Measurements from ENCODE around the gene ADAMTS4. TPM values are rescaled to one million over a fixed set of nuclear protein-coding genes. Genes with fewer than 3 reads are reported as not detected.

ADAMTS4 gene
- polyA plus RNA-seq, 3 donors from 2014 or later = 0.10 to 0.29 TPM; not detected in 1

GRCh38 chr1:161196521-161197451 lies 2.1 kb downstream of the ADAMTS4 start:
- Mint-ChIP-seq H3K9me3 (no peaks in the 10 kb centered on the region), H3K4me3 (no peak overlapping the region), H3K27me3 (ENCODE audit: low read depth in 3 of 3) (peaks cover 0 to 7% (median 4%) of the 10 kb centered on the region in 3 donors), H3K36me3 (peaks cover 0 to 3% (median 0%) of the 10 kb centered on the region in 3 donors), H3K4me1 (peaks cover 63 to 75% of the 10 kb centered on the region in 2 donors), H3K27ac (peak overlapping the region in 3 of 6 donors; percentile 16 to 87 (median 31))
- DNase-seq = no peak

DNA sequence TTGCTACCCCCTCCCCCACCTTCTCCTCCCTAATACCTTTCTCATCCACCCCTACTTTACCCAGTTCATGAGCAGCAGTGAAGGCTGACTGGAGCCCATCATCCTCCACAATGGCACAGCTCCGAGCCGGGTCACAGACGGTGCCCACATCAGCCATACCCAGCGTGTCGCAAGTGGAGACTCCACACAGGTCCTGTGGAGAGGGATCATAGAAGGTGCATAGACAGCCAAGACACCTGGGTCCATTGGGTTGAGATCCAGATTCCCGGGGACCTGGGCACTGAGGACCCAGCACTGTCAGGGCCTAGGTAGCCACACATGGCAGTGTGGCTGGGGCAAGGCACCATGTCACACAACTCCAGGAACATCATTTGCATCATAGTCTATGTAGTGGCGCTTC lies 2.7 kb downstream of the ADAMTS4 start:
- Mint-ChIP-seq H3K4me1 (peaks cover 57 to 71% of the 10 kb centered on the region in 2 donors), H3K9me3 (no peaks in the 10 kb centered on the region), H3K36me3 (peaks cover 0 to 3% (median 0%) of the 10 kb centered on the region in 3 donors), H3K27ac (peak overlapping the region; percentile 12 to 97 (median 79)), H3K4me3 (peak overlapping the region in 1 of 5 donors; percentile 51), H3K27me3 (ENCODE audit: low read depth in 3 of 3) (peaks cover 0 to 6% (median 4%) of the 10 kb centered on the region in 3 donors)
- no peak for DNase-seq

DNA sequence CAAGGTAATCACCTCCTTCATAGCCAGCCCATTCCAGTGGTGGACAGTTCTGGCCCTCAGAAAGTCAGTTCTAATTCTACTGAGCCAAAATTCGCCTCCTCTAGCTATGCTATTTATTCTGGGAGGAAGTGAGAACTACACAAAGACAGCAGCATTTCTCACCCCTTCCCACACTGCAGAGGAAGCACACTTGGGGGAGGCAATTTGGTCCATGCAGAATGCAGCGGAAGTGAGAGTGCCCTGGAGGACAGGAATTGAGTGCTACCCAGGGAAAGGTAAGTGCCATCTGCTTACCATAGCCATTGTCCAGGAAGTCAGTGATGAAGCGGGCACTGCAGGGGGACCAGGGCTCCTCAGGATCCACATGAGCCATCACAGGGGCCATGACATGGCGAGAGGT lies 3.7 kb downstream of the ADAMTS4 start:
- Mint-ChIP-seq H3K36me3 (peaks cover 0 to 3% (median 0%) of the 10 kb centered on the region in 3 donors), H3K27me3 (ENCODE audit: low read depth in 3 of 3) (peaks cover 0 to 6% (median 2%) of the 10 kb centered on the region in 3 donors), H3K9me3 (no peaks in the 10 kb centered on the region), H3K4me1 (peaks cover 47 to 64% of the 10 kb centered on the region in 2 donors), H3K27ac (peak overlapping the region; percentile 87 to 97 (median 94)), H3K4me3 (peak overlapping the region; percentile 53 to 87 (median 84))
- DNase-seq = peak; percentile 32 to 39 (median 33)

- Mint-ChIP-seq H3K4me1 (peaks cover 55 to 60% of the 10 kb centered on the region in 2 donors), H3K27me3 (ENCODE audit: low read depth in 3 of 3) (peaks cover 0 to 2% (median 0%) of the 10 kb centered on the region in 3 donors), H3K4me3 (peak overlapping the region in 1 of 5 donors; percentile 40), H3K27ac (peak overlapping the region in 5 of 6 donors; percentile 83 to 94 (median 93)), H3K36me3 (peaks cover 0 to under 1% (median 0%) of the 10 kb centered on the region in 3 donors), H3K9me3 (no peaks in the 10 kb centered on the region)
- no peak for DNase-seq
Measured at GRCh38 chr1:161193561-161194235, 5.2 kb downstream of the ADAMTS4 start.

DNA sequence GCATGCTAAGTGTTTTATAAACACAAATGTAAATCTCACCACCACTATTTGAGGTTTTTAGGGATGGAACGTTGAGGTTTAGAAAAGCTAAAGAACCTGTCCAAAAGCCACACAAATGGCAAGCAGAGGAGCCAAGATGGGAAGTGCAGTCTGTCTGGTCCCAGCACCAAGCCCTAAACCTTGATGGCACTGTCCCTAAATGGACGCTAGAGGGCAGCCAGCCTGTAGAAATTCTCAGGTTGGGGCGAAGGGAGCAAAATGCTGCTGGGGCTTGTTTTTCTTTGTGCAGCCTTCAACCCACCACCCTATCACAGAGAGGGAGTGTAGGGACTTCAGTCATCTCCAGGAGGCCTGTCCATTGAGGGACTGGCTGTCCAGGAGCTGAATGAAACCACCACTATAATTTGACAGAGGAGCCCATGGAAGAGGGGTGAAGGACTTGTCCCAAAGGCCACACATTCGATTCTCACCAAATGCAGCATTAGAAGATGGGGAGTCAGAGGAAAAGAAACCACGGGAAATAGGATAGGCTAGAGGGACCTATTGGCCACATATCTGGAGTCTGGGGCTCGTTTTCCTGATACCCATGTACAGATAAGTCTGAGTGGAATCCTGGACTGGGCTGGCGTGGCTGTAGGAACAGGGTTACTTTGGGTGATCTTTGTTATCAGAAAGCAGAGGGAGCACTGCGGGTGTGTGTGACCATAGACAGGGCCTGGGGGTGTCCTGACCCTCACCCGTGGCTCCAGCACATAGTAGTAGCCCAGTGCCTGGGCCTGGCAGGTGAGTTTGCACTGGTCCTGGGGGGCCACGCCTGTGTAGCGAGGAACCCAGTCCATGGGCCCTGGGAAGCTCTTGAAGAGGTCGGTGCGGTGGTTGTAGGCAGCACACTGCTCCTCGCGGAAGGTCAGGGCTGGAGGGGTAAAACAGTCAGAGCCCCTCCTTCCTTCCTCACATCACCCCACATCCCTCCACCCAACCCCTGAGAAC lies 6.1 kb downstream of the ADAMTS4 start:
- Mint-ChIP-seq H3K9me3 (no peaks in the 10 kb centered on the region), H3K36me3 (no peaks in the 10 kb centered on the region), H3K4me3 (peak overlapping the region; percentile 21 to 69 (median 62)), H3K4me1 (peaks cover 60 to 66% of the 10 kb centered on the region in 2 donors), H3K27me3 (ENCODE audit: low read depth in 3 of 3) (peaks cover 0 to 2% (median 0%) of the 10 kb centered on the region in 3 donors), H3K27ac (peak overlapping the region; percentile 73 to 94 (median 91))
- DNase-seq = peak; percentile 64 to 75 (median 71)

DNA sequence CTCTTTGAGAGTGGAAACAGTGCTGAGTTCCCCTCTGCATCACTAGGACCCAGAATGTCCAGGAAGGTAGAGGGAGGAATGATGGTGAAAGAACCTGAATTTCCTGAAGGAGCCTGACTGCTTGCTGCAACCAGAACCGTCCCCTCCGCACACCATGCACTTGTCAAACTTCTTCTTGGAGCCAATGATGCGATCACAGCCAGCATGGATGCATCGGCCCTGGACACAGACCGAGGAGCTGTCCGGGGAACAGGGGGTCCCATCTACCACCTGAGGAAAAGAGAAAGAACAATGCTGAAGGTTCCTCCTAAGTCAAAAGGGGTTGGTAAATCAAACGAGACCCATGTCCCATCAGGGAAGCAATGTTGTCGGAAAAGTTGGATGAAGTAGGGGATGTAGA lies 6.9 kb downstream of the ADAMTS4 start:
- Mint-ChIP-seq H3K9me3 (no peaks in the 10 kb centered on the region), H3K36me3 (no peaks in the 10 kb centered on the region), H3K4me1 (peaks cover 68 to 70% of the 10 kb centered on the region in 2 donors), H3K27me3 (ENCODE audit: low read depth in 3 of 3) (peaks cover 0 to 2% (median 0%) of the 10 kb centered on the region in 3 donors), H3K27ac (no peak overlapping the region), H3K4me3 (no peak overlapping the region)
- no peak for DNase-seq

DNA sequence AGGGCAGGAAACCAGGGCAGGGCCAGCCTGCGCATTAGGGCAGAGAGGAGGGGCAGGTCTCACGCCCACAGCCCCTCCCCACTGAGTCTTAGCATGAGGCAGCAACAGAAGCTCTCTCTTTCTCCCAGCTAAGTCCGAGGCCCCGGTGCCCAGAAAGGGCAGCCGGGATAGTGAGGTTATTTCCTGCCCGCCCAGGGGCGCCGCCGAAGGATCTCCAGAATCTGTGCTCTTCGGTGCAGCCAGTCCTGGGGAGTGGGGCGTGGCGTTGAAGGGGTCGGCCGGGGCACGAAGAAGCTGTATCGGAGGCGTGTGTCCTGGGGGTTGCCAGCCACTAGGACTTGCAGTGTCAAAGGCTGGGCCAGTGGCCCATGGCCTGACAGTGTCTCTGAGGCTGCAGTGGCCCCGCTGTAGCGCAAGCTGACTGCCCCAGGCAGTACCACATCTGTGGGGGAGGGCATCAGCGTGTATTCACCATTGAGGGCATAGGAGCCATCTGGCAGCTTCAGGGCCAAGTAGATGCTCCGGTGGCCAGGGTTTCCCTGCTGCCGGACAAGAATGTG lies 7.8 kb downstream of the ADAMTS4 start:
- peaks cover 70 to 75% of the 10 kb centered on the region in 2 donors for H3K4me1 Mint-ChIP-seq

DNA sequence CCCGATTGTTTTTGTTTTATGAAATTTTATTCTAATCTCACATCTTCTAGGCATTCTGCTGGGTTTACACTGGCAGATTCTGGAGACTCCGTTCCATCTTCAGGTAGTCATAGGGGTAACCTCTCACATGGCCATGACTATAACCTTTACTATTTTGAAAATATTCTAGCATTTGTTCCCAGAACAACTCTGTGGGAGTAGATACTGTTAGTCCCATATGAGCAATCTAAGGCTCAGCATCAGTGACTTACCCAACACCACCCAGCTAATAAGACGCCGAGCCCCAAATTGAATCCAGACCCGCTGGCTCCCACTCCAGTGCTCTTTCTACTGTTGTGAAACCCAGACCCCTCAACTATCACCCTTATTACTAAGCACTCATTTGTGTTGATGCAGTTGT lies 9.8 kb downstream of the ADAMTS4 start:
- H3K9me3 Mint-ChIP-seq = no peaks in the 10 kb centered on the region
- H3K27ac Mint-ChIP-seq = peak overlapping the region in 5 of 6 donors; percentile 20 to 68 (median 55)
- no peak for DNase-seq
- peaks cover 2 to 10% (median 4%) of the 10 kb centered on the region in 3 donors for H3K27me3 Mint-ChIP-seq (ENCODE audit: low read depth in 3 of 3)
- H3K4me1 Mint-ChIP-seq = peaks cover 71 to 75% of the 10 kb centered on the region in 2 donors
- no peaks in the 10 kb centered on the region for H3K36me3 Mint-ChIP-seq
- H3K4me3 Mint-ChIP-seq = no peak overlapping the region

More for the DNA sequence above, 7.8 kb downstream of the ADAMTS4 start:
- Mint-ChIP-seq H3K27me3 (ENCODE audit: low read depth in 3 of 3) (peaks cover 0 to 2% (median 0%) of the 10 kb centered on the region in 3 donors), H3K4me3 (no peak overlapping the region), H3K36me3 (no peaks in the 10 kb centered on the region), H3K9me3 (no peaks in the 10 kb centered on the region), H3K27ac (no peak overlapping the region)
- DNase-seq = no peak

GRCh38 chr1:161188381-161188780 lies 10.5 kb downstream of the ADAMTS4 start:
- peak overlapping the region in 5 of 6 donors; percentile 75 to 93 (median 79) for H3K27ac Mint-ChIP-seq
- DNase-seq = no peak
- peaks cover 72 to 75% of the 10 kb centered on the region in 2 donors for H3K4me1 Mint-ChIP-seq
- no peak overlapping the region for H3K4me3 Mint-ChIP-seq
- H3K27me3 Mint-ChIP-seq (ENCODE audit: low read depth in 3 of 3) = peaks cover 2 to 13% (median 4%) of the 10 kb centered on the region in 3 donors
- no peaks in the 10 kb centered on the region for H3K9me3 Mint-ChIP-seq
- no peaks in the 10 kb centered on the region for H3K36me3 Mint-ChIP-seq

- H3K27ac Mint-ChIP-seq = peak overlapping the region; percentile 88 to 94 (median 94)
- H3K9me3 Mint-ChIP-seq = no peaks in the 10 kb centered on the region
- peak overlapping the region in 4 of 5 donors; percentile 30 to 69 (median 56) for H3K4me3 Mint-ChIP-seq
- peaks cover 70 to 75% of the 10 kb centered on the region in 2 donors for H3K4me1 Mint-ChIP-seq
- no peak for DNase-seq
- peaks cover under 1 to 13% (median 7%) of the 10 kb centered on the region in 3 donors for H3K27me3 Mint-ChIP-seq (ENCODE audit: low read depth in 3 of 3)
- H3K36me3 Mint-ChIP-seq = peaks cover 0 to 3% (median 0%) of the 10 kb centered on the region in 3 donors
Measured at GRCh38 chr1:161187311-161187710, 11.5 kb downstream of the ADAMTS4 start.

GRCh38 chr1:161185732-161186311 lies 13.0 kb downstream of the ADAMTS4 start:
- peak overlapping the region; percentile 88 to 94 (median 94) for H3K27ac Mint-ChIP-seq
- H3K36me3 Mint-ChIP-seq = peaks cover 0 to 3% (median 0%) of the 10 kb centered on the region in 3 donors
- H3K27me3 Mint-ChIP-seq (ENCODE audit: low read depth in 3 of 3) = peaks cover 0 to 13% (median 9%) of the 10 kb centered on the region in 3 donors
- H3K4me1 Mint-ChIP-seq = peaks cover 74 to 85% of the 10 kb centered on the region in 2 donors
- H3K9me3 Mint-ChIP-seq = no peaks in the 10 kb centered on the region
- H3K4me3 Mint-ChIP-seq = peak overlapping the region; percentile 80 to 85 (median 83)
- DNase-seq = no peak

DNA sequence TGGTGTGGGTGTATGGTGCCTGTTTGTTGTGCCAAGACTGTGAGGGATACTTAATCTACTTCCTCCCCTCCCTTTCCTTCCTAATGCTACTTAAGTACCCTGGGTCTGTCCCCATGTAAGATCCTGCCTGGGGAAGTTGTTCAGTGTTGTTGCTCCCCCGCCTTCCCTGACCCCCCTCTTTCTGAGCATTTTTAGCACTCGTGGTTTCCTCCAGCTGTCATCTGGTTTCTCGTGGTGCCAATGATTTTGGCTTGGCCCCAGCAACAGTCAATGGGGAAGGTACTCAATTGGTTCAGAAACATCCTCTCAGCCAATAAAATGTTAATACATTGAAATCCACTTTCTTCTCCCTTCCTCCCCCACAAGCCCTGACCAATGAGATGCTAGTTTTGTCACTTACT lies 13.6 kb downstream of the ADAMTS4 start:
- Mint-ChIP-seq H3K4me3 (peak overlapping the region; percentile 80 to 85 (median 83)), H3K27me3 (ENCODE audit: low read depth in 3 of 3) (peaks cover 0 to 13% (median 9%) of the 10 kb centered on the region in 3 donors), H3K4me1 (peaks cover 80 to 90% of the 10 kb centered on the region in 2 donors), H3K9me3 (no peaks in the 10 kb centered on the region), H3K36me3 (peaks cover 0 to 3% (median 2%) of the 10 kb centered on the region in 3 donors), H3K27ac (peak overlapping the region; percentile 88 to 94 (median 94))
- DNase-seq = peak; percentile 82 to 87 (median 83)
